HFFc6 (cell line): ENCODE measurements around the gene CAPN3. TPM values are rescaled to one million over a fixed set of nuclear protein-coding genes. Genes with fewer than 3 reads are reported as not detected.
"Not testable (repeated sequence)": the region's sequence is repeated elsewhere in the genome, so short reads cannot be mapped to it uniquely, and the experiment has no call there.

ENCODE experiments used
- DNase-seq: peaks from one replicate; pipeline ENCODE4 v3.0.0-alpha.2; 2018
- H3K27ac Mint-ChIP-seq: 2 replicates; pipeline ENCODE4 v1.8.0; 2020; ENCODE audit warnings: mild to moderate bottlenecking, mixed read lengths
- H3K27me3 Mint-ChIP-seq: 2 replicates; pipeline ENCODE4 v1.8.0; 2021; ENCODE audit warnings: mild to moderate bottlenecking, moderate library complexity, mixed read lengths; ENCODE audit not compliant: insufficient read depth
- H3K36me3 Mint-ChIP-seq: 2 replicates; pipeline ENCODE4 v1.8.0; 2021; ENCODE audit warnings: low read depth, mixed read lengths
- H3K4me1 Mint-ChIP-seq: 2 replicates; pipeline ENCODE4 v1.8.0; 2020; ENCODE audit warnings: low read depth, mixed read lengths
- H3K4me3 Mint-ChIP-seq: 2 replicates; pipeline ENCODE4 v1.8.0; 2020; ENCODE audit warnings: mild to moderate bottlenecking, moderate library complexity, mixed read lengths
- H3K9me3 Mint-ChIP-seq: 2 replicates; pipeline ENCODE4 v1.8.0; 2020; ENCODE audit warnings: mild to moderate bottlenecking, mixed read lengths
- CTCF ChIP-seq: fragments of 200-600 bp; sonication (generic); IDR thresholded peaks from 2 replicates; pipeline ENCODE4 v1.5.0; 2021; ENCODE audit warnings: antibody characterized with exemption, mild to moderate bottlenecking
- total RNA-seq, 6 experiments: library from RNA; stranded (reverse); fragmentation: NEBNext Ultra II Directional; extraction: Animal tissue kit (Norgen Biotek cat#: 25700); gene quantifications; 2 replicates in 1 of 6; 3 replicates in 5 of 6; pipeline ENCODE4 v1.2.3, GENCODE V29; 2021

Gene CAPN3
- total RNA-seq, 6 experiments from 2014 or later = 0.81 to 1.9 (median 1.5) TPM

GRCh38 chr15:42324308-42324707 is 35.0 kb upstream of the CAPN3 start:
- H3K36me3 Mint-ChIP-seq = peaks cover 35% of the 10 kb centered on the region
- no peaks in the 10 kb centered on the region for H3K9me3 Mint-ChIP-seq
- peaks cover 48% of the 10 kb centered on the region for H3K4me1 Mint-ChIP-seq
- peak; percentile 39 for DNase-seq
- no peak for TF ChIP-seq CTCF
- H3K27me3 Mint-ChIP-seq = no peaks in the 10 kb centered on the region; the same call in 1 of the 2 replicates
- no peak overlapping the region for H3K27ac Mint-ChIP-seq
- H3K4me3 Mint-ChIP-seq = no peak overlapping the region

- peaks cover 16% of the 10 kb centered on the region; the same call in 1 of the 2 replicates for H3K36me3 Mint-ChIP-seq
- H3K4me1 Mint-ChIP-seq = peaks cover 38% of the 10 kb centered on the region
- DNase-seq = no peak
- H3K9me3 Mint-ChIP-seq = no peaks in the 10 kb centered on the region
- H3K4me3 Mint-ChIP-seq = no peak overlapping the region
- no peak for TF ChIP-seq CTCF
- no peaks in the 10 kb centered on the region for H3K27me3 Mint-ChIP-seq
- H3K27ac Mint-ChIP-seq = no peak overlapping the region
Measured at GRCh38 chr15:42329161-42329560, 30.1 kb upstream of the CAPN3 start.

GRCh38 chr15:42329992-42330391 is 29.3 kb upstream of the CAPN3 start:
- no peaks in the 10 kb centered on the region for H3K27me3 Mint-ChIP-seq
- peaks cover 23% of the 10 kb centered on the region for H3K36me3 Mint-ChIP-seq
- H3K9me3 Mint-ChIP-seq = peaks cover 6% of the 10 kb centered on the region

GRCh38 chr15:42331235-42331634 is 28.1 kb upstream of the CAPN3 start:
- Mint-ChIP-seq H3K36me3 (peaks cover 33% of the 10 kb centered on the region), H3K4me3 (peak overlapping the region; percentile 54), H3K4me1 (peaks cover 31% of the 10 kb centered on the region), H3K27me3 (no peaks in the 10 kb centered on the region), H3K27ac (peak overlapping the region; percentile 82), H3K9me3 (peaks cover 17% of the 10 kb centered on the region)
- TF ChIP-seq CTCF = no peak
- peak; percentile 36 for DNase-seq

More at GRCh38 chr15:42329992-42330391, 29.3 kb upstream of the CAPN3 start:
- peaks cover 31% of the 10 kb centered on the region for H3K4me1 Mint-ChIP-seq
- no peak overlapping the region for H3K4me3 Mint-ChIP-seq
- TF ChIP-seq CTCF = no peak
- H3K27ac Mint-ChIP-seq = no peak overlapping the region
- no peak for DNase-seq

GRCh38 chr15:42332331-42332730 is 27.0 kb upstream of the CAPN3 start:
- peak overlapping the region; percentile 52 for H3K4me3 Mint-ChIP-seq
- H3K4me1 Mint-ChIP-seq = peaks cover 24% of the 10 kb centered on the region
- peak; percentile 36 for DNase-seq
- peaks cover 22% of the 10 kb centered on the region for H3K9me3 Mint-ChIP-seq
- no peak for TF ChIP-seq CTCF
- H3K27ac Mint-ChIP-seq = peak overlapping the region; percentile 69
- peaks cover 29% of the 10 kb centered on the region for H3K36me3 Mint-ChIP-seq
- H3K27me3 Mint-ChIP-seq = no peaks in the 10 kb centered on the region; the same call in 1 of the 2 replicates

- no peak for TF ChIP-seq CTCF
- DNase-seq = no peak
- peaks cover 25% of the 10 kb centered on the region for H3K36me3 Mint-ChIP-seq
- no peak overlapping the region for H3K4me3 Mint-ChIP-seq
- H3K9me3 Mint-ChIP-seq = peaks cover 22% of the 10 kb centered on the region
- no peaks in the 10 kb centered on the region; the same call in 1 of the 2 replicates for H3K27me3 Mint-ChIP-seq
- H3K4me1 Mint-ChIP-seq = peaks cover 33% of the 10 kb centered on the region
- H3K27ac Mint-ChIP-seq = no peak overlapping the region
Measured at GRCh38 chr15:42335074-42335473, 24.2 kb upstream of the CAPN3 start.

GRCh38 chr15:42336650-42337049 is 22.7 kb upstream of the CAPN3 start:
- H3K27me3 Mint-ChIP-seq, H3K4me3 Mint-ChIP-seq, DNase-seq, H3K27ac Mint-ChIP-seq: not testable (repeated sequence)
- Mint-ChIP-seq H3K4me1 (peaks cover 18% of the 10 kb centered on the region), H3K36me3 (peaks cover 25% of the 10 kb centered on the region), H3K9me3 (peaks cover 22% of the 10 kb centered on the region)

GRCh38 chr15:42337104-42337503 is 22.2 kb upstream of the CAPN3 start:
- not testable (repeated sequence) for DNase-seq, H3K27me3 Mint-ChIP-seq, H3K27ac Mint-ChIP-seq, H3K4me3 Mint-ChIP-seq
- H3K9me3 Mint-ChIP-seq = peaks cover 22% of the 10 kb centered on the region
- H3K36me3 Mint-ChIP-seq = peaks cover 25% of the 10 kb centered on the region
- H3K4me1 Mint-ChIP-seq = peaks cover 16% of the 10 kb centered on the region
